GM12878 (cell line): Measurements from ENCODE around the gene GLG1. TPM values are rescaled to one million over a fixed set of nuclear protein-coding genes. Genes with fewer than 3 reads are reported as not detected.

Experiments
- ATAC-seq: fragments of 200-7000 bp; cut with Tn5 transposase; 3 replicates; pipeline ENCODE4 v1.9.1; 2020; ENCODE audit warnings: mild to moderate bottlenecking, moderate library complexity
- BruUV-seq: library from RNA; stranded (reverse); fragments of 400-500 nt; replicated peaks from 2 replicates; lab custom pipeline; 2021; lab: Mats Ljungman, UMichigan
- CTCF ChIA-PET: fragments of 300-600 bp; sonication (Branson Sonifier 250); formaldehyde crosslinking; extraction: SDS; loops from one replicate; lab custom pipeline; 2021; ENCODE audit warnings: inconsistent platforms; lab: Yijun Ruan, JAX
- POLR2A ChIA-PET: fragments of 350-600 bp; formaldehyde crosslinking; extraction: SDS; loops from one replicate; lab custom pipeline; 2021; ENCODE audit warnings: inconsistent platforms; lab: Charles Lee
- RAD21 ChIA-PET: fragments of 300-600 bp; sonication (Branson Sonifier 250); formaldehyde crosslinking; loops from one replicate; lab custom pipeline; 2023; ENCODE audit warnings: antibody characterized with exemption; ENCODE audit not compliant: unreplicated experiment; lab: Charles Lee
- SMC1A ChIA-PET: fragments of 300-600 bp; sonication (Branson Sonifier 250); formaldehyde crosslinking; loops from one replicate; lab custom pipeline; 2023; ENCODE audit not compliant: unreplicated experiment, uncharacterized antibody; lab: Charles Lee
- DNase-seq: peaks from one replicate; pipeline ENCODE4 v3.0.0-alpha.2; 2011; ENCODE audit warnings: low read depth, low spot score
- FAIRE-seq: peaks from 3 replicates; lab custom pipeline; 2011; peaks lifted over from hg19 to GRCh38; lab: Jason Lieb, UNC
- H2AFZ ChIP-seq: 2 replicates; pipeline ENCODE4 v1.6.0; 2011; ENCODE audit warnings: low read depth, low read length, control low read depth; ENCODE audit not compliant: control insufficient read depth
- H3K27ac ChIP-seq: 2 replicates; pipeline ENCODE4 v1.5.1; 2011; ENCODE audit warnings: control low read depth; ENCODE audit not compliant: control insufficient read depth, insufficient read depth
- H3K27me3 ChIP-seq, 2 experiments: replicated peaks in 1 of 2; 2 replicates each; pipeline versions ENCODE4 v1.6.0 to v1.6.1; 2011; ENCODE audit warnings: low read length in 1 of 2; ENCODE audit not compliant: control insufficient read depth in 2 of 2, insufficient read depth in 2 of 2
- H3K36me3 ChIP-seq, 2 experiments: 2 replicates each; pipeline ENCODE4 v1.5.1; 2011; ENCODE audit warnings: low read length in 1 of 2; ENCODE audit not compliant: control insufficient read depth in 2 of 2, insufficient read depth in 2 of 2
- H3K4me1 ChIP-seq: 2 replicates; pipeline ENCODE4 v1.6.1; 2011; ENCODE audit warnings: mild to moderate bottlenecking, low read length, moderate library complexity, mixed read lengths; ENCODE audit not compliant: control insufficient read depth, insufficient read depth
- H3K4me2 ChIP-seq: 2 replicates; pipeline ENCODE4 v1.6.0; 2011; ENCODE audit warnings: control low read depth; ENCODE audit not compliant: control insufficient read depth, insufficient read depth
- H3K4me3 ChIP-seq: fragments of 200-600 bp; sonication (generic); 2 replicates; pipeline ENCODE4 v1.5.1; 2016
- H3K79me2 ChIP-seq: 2 replicates; pipeline ENCODE4 v1.6.0; 2011; ENCODE audit warnings: low read length; ENCODE audit not compliant: control insufficient read depth, insufficient read depth
- H3K9ac ChIP-seq: 2 replicates; pipeline ENCODE4 v1.8.0; 2011; ENCODE audit warnings: low read length, control low read depth, mixed read lengths; ENCODE audit not compliant: control insufficient read depth, insufficient read depth
- H3K9me3 ChIP-seq: replicated peaks from 3 replicates; pipeline ENCODE4 v1.5.1; 2011; ENCODE audit warnings: mild to moderate bottlenecking, low read length; ENCODE audit not compliant: control insufficient read depth, insufficient read depth
- H4K20me1 ChIP-seq: 2 replicates; pipeline ENCODE4 v1.6.0; 2011; ENCODE audit not compliant: control insufficient read depth, insufficient read depth
- WGBS: methylation state at CpG from one replicate; pipeline ENCODE4 v1.1.6; 2016; ENCODE audit warnings: low lambda C conversion rate; ENCODE audit not compliant: insufficient replicate concordance, insufficient coverage; ENCODE audit errors: missing lambda C conversion rate; 5-methylcytosine and 5-hydroxymethylcytosine counted together
- in situ Hi-C: fragments of 300-500 bp; cut with MboI; formaldehyde crosslinking; loops from 9 replicates; pipeline ENCODE4 v1.14.3; 2018; ENCODE audit warnings: mixed read lengths
- intact Hi-C: fragments of 100-400 bp; cut with micrococcal nuclease; formaldehyde crosslinking; loops from one replicate; pipeline ENCODE4 v1.14.2; 2022; ENCODE audit not compliant: unreplicated experiment
- polyA plus RNA-seq, 11 experiments: library from polyadenylated mRNA; depleted of rRNA in 4 of 11; unstranded in 6 of 11; stranded (reverse) in 5 of 11; fragments of >200 nt; fragmentation: Nextera tagmentation in 4 of 11; fragmentation: Illumina TruSeq in 1 of 11; extraction: Ambion mirVana in 4 of 11; extraction: Trizol in 1 of 11; gene quantifications; 1 replicate in 1 of 11; 2 replicates in 10 of 11; pipeline versions ENCODE4 v1.2.1 to v1.2.3, GENCODE V29; 2011 to 2016; ENCODE audit warnings: inconsistent platforms in 2 of 11, missing spikeins in 2 of 11, low read depth in 1 of 11
- total RNA-seq, 4 experiments: library from RNA; depleted of rRNA in 3 of 4; stranded (reverse); fragments of >200 nt in 3 of 4; fragmentation: Illumina TruSeq in 1 of 4; extraction: Trizol in 1 of 4; gene quantifications; 2 replicates each; pipeline versions ENCODE4 v1.2.1 to v1.2.3, GENCODE V29; 2013 to 2021
- TF ChIP-seq, protein P1 (sequence below), 3 experiments: IDR thresholded peaks in 2 of 3; conservative IDR thresholded peaks in 1 of 3; 2 replicates each; pipeline ENCODE4 v1.5.1; 2011; ENCODE audit warnings: low read depth in 3 of 3, low read length in 3 of 3, mild to moderate bottlenecking in 3 of 3, control low read depth in 2 of 3, moderate library complexity in 2 of 3, inconsistent platforms in 1 of 3, mixed read lengths in 1 of 3; ENCODE audit not compliant: control insufficient read depth in 2 of 3, insufficient read depth in 1 of 3; ENCODE audit errors: extremely low read depth in 1 of 3
- TF ChIP-seq, protein P2 (sequence below): fragments of 450-650 bp; IDR thresholded peaks from 2 replicates; pipeline ENCODE4 v1.6.1; 2014; ENCODE audit warnings: mild to moderate bottlenecking

GLG1 gene
- total and polyA plus RNA-seq, 10 of the 15 experiments (the other 5 are each of a cell fraction or from before 2014, with no cell fraction given): 7.6 to 49.4 (median 28.2) TPM

GRCh38 chr16:74650966-74651567 lies 44.2 kb upstream of the GLG1 start:
- H2AFZ ChIP-seq: no peak overlapping the region
- ChIA-PET RAD21 (interaction anchor here (0.9 to 1.2 kb wide), 2 partner anchors 95 to 343 kb away, joined by 3 read pairs; no protein-coding TSS in a partner anchor), POLR2A (interaction anchor here (1.0 to 1.1 kb wide), 2 partner anchors 48 to 50 kb away, joined by 3 to 4 read pairs; partner anchors contain the start of gene MLKL), SMC1A (interaction anchor here (0.9 to 1.8 kb wide), 5 partner anchors 13 to 341 kb away, joined by 3 to 6 read pairs (median 3); no protein-coding TSS in a partner anchor), CTCF (interaction anchor here (0.7 to 3.3 kb wide), 26 partner anchors 8 to 347 kb away, joined by 3 to 24 read pairs (median 4); partner anchors contain the start of gene RFWD3)
- H3K27me3 ChIP-seq: no peaks in the 10 kb centered on the region
- H3K9ac ChIP-seq: no peak overlapping the region
- in situ Hi-C loops (no loop called here), intact Hi-C loops (no loop called here)
- peaks cover 7 to 48% of the 10 kb centered on the region in 2 experiments for H3K36me3 ChIP-seq
- BruUV-seq: no TSS peak
- no peaks in the 10 kb centered on the region for H3K4me1 ChIP-seq
- no peaks in the 10 kb centered on the region for H3K9me3 ChIP-seq
- DNase-seq (no peak), ATAC-seq (0 out of 3 replicates have a peak, but pooled peaks have one; percentile 23), FAIRE-seq (no peak)
- H3K4me2 ChIP-seq: no peak overlapping the region
- no peak overlapping the region for H3K4me3 ChIP-seq
- TF ChIP-seq, protein P1, sequence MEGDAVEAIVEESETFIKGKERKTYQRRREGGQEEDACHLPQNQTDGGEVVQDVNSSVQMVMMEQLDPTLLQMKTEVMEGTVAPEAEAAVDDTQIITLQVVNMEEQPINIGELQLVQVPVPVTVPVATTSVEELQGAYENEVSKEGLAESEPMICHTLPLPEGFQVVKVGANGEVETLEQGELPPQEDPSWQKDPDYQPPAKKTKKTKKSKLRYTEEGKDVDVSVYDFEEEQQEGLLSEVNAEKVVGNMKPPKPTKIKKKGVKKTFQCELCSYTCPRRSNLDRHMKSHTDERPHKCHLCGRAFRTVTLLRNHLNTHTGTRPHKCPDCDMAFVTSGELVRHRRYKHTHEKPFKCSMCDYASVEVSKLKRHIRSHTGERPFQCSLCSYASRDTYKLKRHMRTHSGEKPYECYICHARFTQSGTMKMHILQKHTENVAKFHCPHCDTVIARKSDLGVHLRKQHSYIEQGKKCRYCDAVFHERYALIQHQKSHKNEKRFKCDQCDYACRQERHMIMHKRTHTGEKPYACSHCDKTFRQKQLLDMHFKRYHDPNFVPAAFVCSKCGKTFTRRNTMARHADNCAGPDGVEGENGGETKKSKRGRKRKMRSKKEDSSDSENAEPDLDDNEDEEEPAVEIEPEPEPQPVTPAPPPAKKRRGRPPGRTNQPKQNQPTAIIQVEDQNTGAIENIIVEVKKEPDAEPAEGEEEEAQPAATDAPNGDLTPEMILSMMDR (IDR thresholded peaks at IDR 0.05 in 2 of 3, conservative IDR thresholded peaks at IDR 0.05 in 1 of 3; ENCODE audit: control insufficient read depth in 2 of 3, extremely low read depth in 1 of 3, insufficient read depth in 1 of 3, low read depth in 3 of 3, low read length in 3 of 3): peak in 2 of 3 experiments; percentile 36 to 39; a peak in 3 of 6 replicates
- TF ChIP-seq, protein P2, sequence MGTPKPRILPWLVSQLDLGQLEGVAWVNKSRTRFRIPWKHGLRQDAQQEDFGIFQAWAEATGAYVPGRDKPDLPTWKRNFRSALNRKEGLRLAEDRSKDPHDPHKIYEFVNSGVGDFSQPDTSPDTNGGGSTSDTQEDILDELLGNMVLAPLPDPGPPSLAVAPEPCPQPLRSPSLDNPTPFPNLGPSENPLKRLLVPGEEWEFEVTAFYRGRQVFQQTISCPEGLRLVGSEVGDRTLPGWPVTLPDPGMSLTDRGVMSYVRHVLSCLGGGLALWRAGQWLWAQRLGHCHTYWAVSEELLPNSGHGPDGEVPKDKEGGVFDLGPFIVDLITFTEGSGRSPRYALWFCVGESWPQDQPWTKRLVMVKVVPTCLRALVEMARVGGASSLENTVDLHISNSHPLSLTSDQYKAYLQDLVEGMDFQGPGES: no peak
- H3K27ac ChIP-seq: no peak overlapping the region
- 81% methylated on average over 6 of the region's 6 CpGs for WGBS
- H4K20me1 ChIP-seq: no peaks in the 10 kb centered on the region
- H3K79me2 ChIP-seq: peaks cover 25% of the 10 kb centered on the region
